Measurements from ENCODE around the gene ZNF268. TPM values are rescaled to one million over a fixed set of nuclear protein-coding genes. Genes with fewer than 3 reads are reported as not detected.

ZNF268 gene
- total and polyA plus RNA-seq, 2 of the 8 experiments (the other 6 are each of a cell fraction or from before 2014, with no cell fraction given), result 6.3 to 22.3 TPM

GRCh38 chr12:133227281-133227852 is 46.1 kb downstream of the ZNF268 start:
- POLR2A ChIA-PET (ENCODE audit: partially characterized antibody), result no interaction called here
- TF ChIP-seq SIX5 (IDR thresholded peaks at IDR 0.05; ENCODE audit: low read depth, low read length), result no peak
- TF ChIP-seq, protein P1, sequence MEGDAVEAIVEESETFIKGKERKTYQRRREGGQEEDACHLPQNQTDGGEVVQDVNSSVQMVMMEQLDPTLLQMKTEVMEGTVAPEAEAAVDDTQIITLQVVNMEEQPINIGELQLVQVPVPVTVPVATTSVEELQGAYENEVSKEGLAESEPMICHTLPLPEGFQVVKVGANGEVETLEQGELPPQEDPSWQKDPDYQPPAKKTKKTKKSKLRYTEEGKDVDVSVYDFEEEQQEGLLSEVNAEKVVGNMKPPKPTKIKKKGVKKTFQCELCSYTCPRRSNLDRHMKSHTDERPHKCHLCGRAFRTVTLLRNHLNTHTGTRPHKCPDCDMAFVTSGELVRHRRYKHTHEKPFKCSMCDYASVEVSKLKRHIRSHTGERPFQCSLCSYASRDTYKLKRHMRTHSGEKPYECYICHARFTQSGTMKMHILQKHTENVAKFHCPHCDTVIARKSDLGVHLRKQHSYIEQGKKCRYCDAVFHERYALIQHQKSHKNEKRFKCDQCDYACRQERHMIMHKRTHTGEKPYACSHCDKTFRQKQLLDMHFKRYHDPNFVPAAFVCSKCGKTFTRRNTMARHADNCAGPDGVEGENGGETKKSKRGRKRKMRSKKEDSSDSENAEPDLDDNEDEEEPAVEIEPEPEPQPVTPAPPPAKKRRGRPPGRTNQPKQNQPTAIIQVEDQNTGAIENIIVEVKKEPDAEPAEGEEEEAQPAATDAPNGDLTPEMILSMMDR (IDR thresholded peaks at IDR 0.05; ENCODE audit: control extremely low read depth in 1 of 3, insufficient read depth in 1 of 3, low read depth in 1 of 3, low read length in 3 of 3), result no peak
- TF ChIP-seq SAP30 (IDR thresholded peaks at IDR 0.05; ENCODE audit: insufficient read depth, insufficient replicate concordance, low read length), result no peak
- no peak for TF ChIP-seq GABPA (IDR thresholded peaks at IDR 0.05; ENCODE audit: borderline replicate concordance, insufficient read depth, low read length)
- no peak for TF ChIP-seq POU5F1 (IDR thresholded peaks at IDR 0.05; ENCODE audit: low read depth, low read length)
- TF ChIP-seq TAF1 (IDR thresholded peaks at IDR 0.05; ENCODE audit: low read depth, low read length), result no peak
- no peak for TF ChIP-seq TBP (IDR thresholded peaks at IDR 0.05; ENCODE audit: low read depth, low read length)
- TF ChIP-seq BRCA1 (IDR thresholded peaks at IDR 0.05; ENCODE audit: low read depth, low read length), result no peak
- TF ChIP-seq BCL11A (IDR thresholded peaks at IDR 0.05; ENCODE audit: low read depth in 2 of 2, low read length in 2 of 2), result no peak
- no peak for TF ChIP-seq SP2 (IDR thresholded peaks at IDR 0.05; ENCODE audit: low read length)
- TF ChIP-seq TCF12 (IDR thresholded peaks at IDR 0.05; ENCODE audit: low read depth, low read length), result no peak
- H3K9ac ChIP-seq (replicated peaks in 1 of 4; ENCODE audit: extremely low read depth in 1 of 4, low read depth in 3 of 4, low read length in 3 of 4), result no peak overlapping the region
- H2AFZ ChIP-seq (ENCODE audit: low read length), result no peak overlapping the region
- H4K8ac ChIP-seq (ENCODE audit: extremely low read depth, insufficient read depth, low read length), result no peak overlapping the region
- H3K4ac ChIP-seq (replicated peaks; ENCODE audit: insufficient read length, low read depth, low read length), result no peak overlapping the region
- H4K5ac ChIP-seq (ENCODE audit: insufficient read length, low read depth, low read length), result no peak overlapping the region
- H3K27me3 ChIP-seq (replicated peaks in 1 of 4; ENCODE audit: control insufficient read depth in 3 of 4, extremely low read depth in 1 of 4, insufficient read depth in 3 of 4, low read length in 3 of 4), result no peaks in the 10 kb centered on the region
- H3K27ac ChIP-seq (ENCODE audit: low read depth, low read length), result no peak overlapping the region
- H2BK120ac ChIP-seq (replicated peaks; ENCODE audit: low read depth, low read length), result no peak overlapping the region
- DNase-seq (ENCODE audit: low read depth in 1 of 2, low spot score in 2 of 2) (no peak), FAIRE-seq (no peak)
- H4K91ac ChIP-seq (replicated peaks; ENCODE audit: insufficient read length, low read length), result no peak overlapping the region
- no peaks in the 10 kb centered on the region for H4K20me1 ChIP-seq (replicated peaks in 1 of 2; ENCODE audit: control insufficient read depth in 1 of 2, insufficient read depth in 2 of 2, low read length in 2 of 2)
- WGBS, 2 experiments (ENCODE audit: extremely low coverage in 1 of 2, insufficient coverage in 1 of 2, insufficient read length in 1 of 2, insufficient replicate concordance in 2 of 2, low coverage in 1 of 2, low lambda C conversion rate in 2 of 2, missing lambda C conversion rate in 1 of 2), result 77% methylated on average over 7 of the region's 7 CpGs; no CpG with 5 or more reads in 1 of the 2 experiments
- no peak overlapping the region for H2BK15ac ChIP-seq (ENCODE audit: low read length)
- no peak overlapping the region for H3K23ac ChIP-seq (ENCODE audit: insufficient read length)
- H2AK5ac ChIP-seq (ENCODE audit: low read depth, low read length), result no peak overlapping the region
- no peak overlapping the region for H3K4me3 ChIP-seq (ENCODE audit: extremely low read depth in 1 of 4, insufficient read depth in 2 of 4, low read depth in 3 of 4, low read length in 4 of 4)
- H3K56ac ChIP-seq (replicated peaks; ENCODE audit: insufficient read length, low read depth, low read length), result no peak overlapping the region
- H3K18ac ChIP-seq (ENCODE audit: extremely low read depth, low read length), result no peak overlapping the region
- H3K36me3 ChIP-seq (ENCODE audit: control insufficient read depth in 2 of 4, insufficient read depth in 4 of 4, low read length in 3 of 4), result no peaks in the 10 kb centered on the region
- H3K79me2 ChIP-seq (ENCODE audit: control insufficient read depth in 1 of 2, insufficient read depth in 2 of 2, low read length in 2 of 2), result no peaks in the 10 kb centered on the region
- H2BK5ac ChIP-seq (ENCODE audit: low read depth, low read length), result no peak overlapping the region
- no peaks in the 10 kb centered on the region for H3K23me2 ChIP-seq (ENCODE audit: low read depth, low read length)
- H3K4me1 ChIP-seq (replicated peaks in 1 of 4; ENCODE audit: control insufficient read depth in 3 of 4, insufficient read depth in 4 of 4, low read length in 3 of 4), result no peaks in the 10 kb centered on the region
- no peaks in the 10 kb centered on the region for H3K79me1 ChIP-seq (ENCODE audit: low read depth, low read length)
- H3K14ac ChIP-seq (ENCODE audit: insufficient read length), result no peak overlapping the region
- no peak overlapping the region for H2BK20ac ChIP-seq (ENCODE audit: low read length)
- CTCF ChIA-PET (ENCODE audit: partially characterized antibody), result no interaction called here
- H2BK12ac ChIP-seq (ENCODE audit: low read depth, low read length), result no peak overlapping the region
- peaks cover 76 to 85% of the 10 kb centered on the region in 2 experiments for H3K9me3 ChIP-seq (ENCODE audit: insufficient read depth in 2 of 2, low read depth in 1 of 2, low read length in 1 of 2)
- no peak overlapping the region for H3K4me2 ChIP-seq (ENCODE audit: insufficient read depth in 1 of 2, low read depth in 2 of 2, low read length in 2 of 2)

Measured in H1 (cell line).